Measurements from ENCODE around the gene MDH2. TPM values are rescaled to one million over a fixed set of nuclear protein-coding genes. Genes with fewer than 3 reads are reported as not detected.
"Not testable (repeated sequence)": the region's sequence is repeated elsewhere in the genome, so short reads cannot be mapped to it uniquely, and the experiment has no call there.

MDH2 gene
- total and polyA plus RNA-seq, 10 of the 15 experiments (the other 5 are each of a cell fraction or from before 2014, with no cell fraction given) = 106 to 530 (median 202) TPM

- no peak overlapping the region for H3K9ac ChIP-seq (ENCODE audit: control insufficient read depth, insufficient read depth, low read length)
- ChIA-PET CTCF (interaction anchor here (0.8 kb wide), 1 partner anchor 10 kb away, joined by 3 read pairs; no protein-coding TSS in a partner anchor), SMC1A (ENCODE audit: uncharacterized antibody, unreplicated experiment) (no interaction called here), RAD21 (ENCODE audit: unreplicated experiment) (no interaction called here), POLR2A (no interaction called here)
- H3K4me1 ChIP-seq (ENCODE audit: control insufficient read depth, insufficient read depth, low read length) = no peaks in the 10 kb centered on the region
- no peaks in the 10 kb centered on the region for H4K20me1 ChIP-seq (ENCODE audit: control insufficient read depth, insufficient read depth)
- no peaks in the 10 kb centered on the region for H3K36me3 ChIP-seq (ENCODE audit: control insufficient read depth in 2 of 2, insufficient read depth in 2 of 2, low read length in 1 of 2)
- H3K27ac ChIP-seq (ENCODE audit: control insufficient read depth, insufficient read depth) = no peak overlapping the region
- FAIRE-seq = no peak
- BruUV-seq (replicated peaks) = no TSS peak
- H3K9me3 ChIP-seq (replicated peaks; ENCODE audit: control insufficient read depth, insufficient read depth, low read length) = no peaks in the 10 kb centered on the region
- in situ Hi-C loops (cut with MboI) = no loop called here
- no peak overlapping the region for H3K4me2 ChIP-seq (ENCODE audit: control insufficient read depth, insufficient read depth)
- no peaks in the 10 kb centered on the region for H3K79me2 ChIP-seq (ENCODE audit: control insufficient read depth, insufficient read depth, low read length)
- TF ChIP-seq NFIC (IDR thresholded peaks at IDR 0.05; ENCODE audit: low read depth, low read length) (no peak), CBFB (IDR thresholded peaks at IDR 0.05; ENCODE audit: low read depth) (no peak), ESRRA (IDR thresholded peaks at IDR 0.05; ENCODE audit: low read length) (no peak), RELB (IDR thresholded peaks at IDR 0.05; ENCODE audit: low read depth) (no peak), HSF1 (IDR thresholded peaks at IDR 0.05; ENCODE audit: low read depth, low read length) (no peak), NRF1 (conservative IDR thresholded peaks at IDR 0.05; ENCODE audit: low read depth, low read length) (no peak), E4F1 (IDR thresholded peaks at IDR 0.05; ENCODE audit: borderline replicate concordance, partially characterized antibody) (no peak), JUND (IDR thresholded peaks at IDR 0.05; ENCODE audit: low read depth, low read length) (no peak), HDAC2 (IDR thresholded peaks at IDR 0.05) (no peak), NFYA (IDR thresholded peaks at IDR 0.05; ENCODE audit: borderline replicate concordance, low read depth, low read length) (no peak), LARP7 (IDR thresholded peaks at IDR 0.05) (no peak), CREB1 (IDR thresholded peaks at IDR 0.05; ENCODE audit: low read depth) (no peak), ASH2L (IDR thresholded peaks at IDR 0.05; ENCODE audit: borderline replicate concordance, low read depth) (no peak)
- DNase-seq (ENCODE audit: low read depth, low spot score) = no peak
- H3K27me3 ChIP-seq (replicated peaks in 1 of 2; ENCODE audit: control insufficient read depth in 2 of 2, insufficient read depth in 2 of 2, low read length in 1 of 2) = no peaks in the 10 kb centered on the region
- H2AFZ ChIP-seq (ENCODE audit: control insufficient read depth, low read depth, low read length) = no peak overlapping the region
- 69% methylated on average over 5 of the region's 5 CpGs for WGBS (ENCODE audit: insufficient coverage, insufficient replicate concordance, low lambda C conversion rate, missing lambda C conversion rate)
- no peak for ATAC-seq
- H3K4me3 ChIP-seq = no peak overlapping the region
- intact Hi-C loops (cut with micrococcal nuclease; ENCODE audit: unreplicated experiment) = no loop called here
Measured at GRCh38 chr7:76080204-76080603, 32.3 kb downstream of the MDH2 start.

- H3K79me2 ChIP-seq (ENCODE audit: control insufficient read depth, insufficient read depth, low read length); H3K4me2 ChIP-seq (ENCODE audit: control insufficient read depth, insufficient read depth); BruUV-seq (replicated peaks); H3K4me3 ChIP-seq; H3K36me3 ChIP-seq (ENCODE audit: control insufficient read depth in 2 of 2, insufficient read depth in 2 of 2, low read length in 1 of 2); H3K27ac ChIP-seq (ENCODE audit: control insufficient read depth, insufficient read depth); CTCF ChIA-PET; H4K20me1 ChIP-seq (ENCODE audit: control insufficient read depth, insufficient read depth); H2AFZ ChIP-seq (ENCODE audit: control insufficient read depth, low read depth, low read length); intact Hi-C loops (cut with micrococcal nuclease; ENCODE audit: unreplicated experiment); H3K9ac ChIP-seq (ENCODE audit: control insufficient read depth, insufficient read depth, low read length); H3K9me3 ChIP-seq (replicated peaks; ENCODE audit: control insufficient read depth, insufficient read depth, low read length); DNase-seq (ENCODE audit: low read depth, low spot score); RAD21 ChIA-PET (ENCODE audit: unreplicated experiment); SMC1A ChIA-PET (ENCODE audit: uncharacterized antibody, unreplicated experiment); H3K27me3 ChIP-seq (replicated peaks in 1 of 2; ENCODE audit: control insufficient read depth in 2 of 2, insufficient read depth in 2 of 2, low read length in 1 of 2); ATAC-seq; H3K4me1 ChIP-seq (ENCODE audit: control insufficient read depth, insufficient read depth, low read length); FAIRE-seq; in situ Hi-C loops (cut with MboI): not testable (repeated sequence)
- POLR2A ChIA-PET = interaction anchor here (0.6 kb wide), 1 partner anchor 34 kb away, joined by 4 read pairs; no protein-coding TSS in a partner anchor
- WGBS (ENCODE audit: insufficient coverage, insufficient replicate concordance, low lambda C conversion rate, missing lambda C conversion rate) = 43% methylated on average over 2 of the region's 2 CpGs
Measured at GRCh38 chr7:76084115-76084514, 36.2 kb downstream of the MDH2 start.
